Activated T-helper 1 cell treated with anti-CD3 and anti-CD28 coated beads, Interleukin-2, amount 50 U/mL, for 16 hours (primary cell): Measurements from ENCODE around the gene ZEB1.

Experiments used
- DNase-seq, 2 donors: peaks; one replicate each; pipeline ENCODE4 v3.0.0-alpha.2; 2020; ENCODE audit warnings: low read depth in 1 of 2, low spot score in 1 of 2

ZEB1 gene

DNA sequence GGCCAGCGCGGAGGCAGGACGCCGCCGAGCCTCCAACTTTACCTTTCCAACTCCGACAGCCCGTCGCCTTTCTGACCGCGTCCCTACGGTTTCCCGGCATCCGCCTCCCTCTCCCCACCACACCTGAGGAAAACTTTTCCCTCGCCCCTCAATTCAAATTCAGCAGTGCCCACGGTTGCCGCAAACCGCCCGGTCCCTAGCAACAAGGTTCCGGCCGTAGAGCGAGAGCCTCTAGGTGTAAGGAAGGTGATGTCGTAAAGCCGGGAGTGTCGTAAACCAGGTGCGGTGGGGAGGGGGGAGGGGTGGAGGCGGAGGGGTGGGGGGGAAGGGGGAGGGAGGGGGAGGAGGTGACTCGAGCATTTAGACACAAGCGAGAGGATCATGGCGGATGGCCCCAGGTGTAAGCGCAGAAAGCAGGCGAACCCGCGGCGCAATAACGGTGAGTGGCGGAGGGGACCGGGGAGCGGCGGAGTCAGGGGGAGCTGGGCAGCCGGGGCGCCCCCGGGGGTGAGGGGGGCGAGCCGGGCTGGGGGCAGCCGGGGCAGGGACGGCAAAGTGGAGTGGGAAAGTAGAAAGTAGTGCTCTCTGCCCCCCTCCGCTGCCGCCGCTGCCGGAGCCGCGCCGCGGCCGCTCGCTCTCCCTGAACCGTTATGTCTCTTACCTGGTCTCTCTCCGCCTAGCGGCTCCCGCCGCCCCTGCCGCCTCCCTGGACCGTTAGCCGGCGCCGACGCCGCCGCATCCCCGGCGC lies at the start of gene ZEB1:
Gene ZEB1 (plus strand): TSS at position 363 of the 748 bp plus-strand sequence. CDS start 19 bp downstream, at position 382.
- peak; percentile 77 to 85 for DNase-seq

DNA sequence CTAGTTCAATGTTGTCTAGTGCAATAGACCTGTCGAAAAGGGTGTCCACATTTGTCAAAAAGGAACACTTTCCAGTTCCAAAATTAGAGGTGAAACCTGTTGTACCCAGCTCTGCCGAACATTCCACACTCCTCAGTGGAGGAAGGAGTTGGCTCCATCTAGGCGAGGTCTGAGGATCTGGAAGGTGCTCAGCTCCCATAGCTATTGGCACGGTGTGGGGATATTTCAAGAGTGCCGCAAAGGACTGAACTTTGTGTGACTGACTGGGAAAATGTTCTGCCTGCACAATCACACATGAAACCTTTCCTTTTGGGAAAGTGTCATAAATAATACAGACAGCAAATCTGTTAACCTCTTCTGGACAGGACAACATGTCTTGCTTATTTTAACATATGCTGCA lies 48.1 kb upstream of the ZEB1 start:
- no peak for DNase-seq

- DNase-seq = no peak
These were observed 46.2 kb upstream of the ZEB1 start for GRCh38 chr10:31272841-31273240.

DNA sequence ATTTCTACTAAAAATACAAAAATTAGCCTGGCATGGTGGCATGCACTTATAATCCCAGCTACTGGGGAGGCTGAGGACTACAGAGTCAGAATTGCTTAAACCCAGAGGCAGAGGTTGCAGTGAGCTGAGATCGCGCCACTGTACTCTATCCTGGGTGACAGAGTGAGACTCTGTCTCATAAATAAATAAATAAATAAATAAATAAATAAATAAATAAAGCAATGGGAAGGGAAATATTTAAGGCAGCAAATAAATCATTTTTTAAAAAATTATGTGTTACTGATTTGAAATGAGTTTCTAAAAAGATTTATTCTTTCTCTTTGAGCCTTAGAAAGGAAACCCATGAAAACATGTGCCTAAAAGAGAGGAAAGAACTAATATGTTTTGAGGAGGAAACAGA lies 45.2 kb upstream of the ZEB1 start:
- DNase-seq = no peak

GRCh38 chr10:31274310-31274709 lies 44.7 kb upstream of the ZEB1 start:
- DNase-seq = no peak

DNA sequence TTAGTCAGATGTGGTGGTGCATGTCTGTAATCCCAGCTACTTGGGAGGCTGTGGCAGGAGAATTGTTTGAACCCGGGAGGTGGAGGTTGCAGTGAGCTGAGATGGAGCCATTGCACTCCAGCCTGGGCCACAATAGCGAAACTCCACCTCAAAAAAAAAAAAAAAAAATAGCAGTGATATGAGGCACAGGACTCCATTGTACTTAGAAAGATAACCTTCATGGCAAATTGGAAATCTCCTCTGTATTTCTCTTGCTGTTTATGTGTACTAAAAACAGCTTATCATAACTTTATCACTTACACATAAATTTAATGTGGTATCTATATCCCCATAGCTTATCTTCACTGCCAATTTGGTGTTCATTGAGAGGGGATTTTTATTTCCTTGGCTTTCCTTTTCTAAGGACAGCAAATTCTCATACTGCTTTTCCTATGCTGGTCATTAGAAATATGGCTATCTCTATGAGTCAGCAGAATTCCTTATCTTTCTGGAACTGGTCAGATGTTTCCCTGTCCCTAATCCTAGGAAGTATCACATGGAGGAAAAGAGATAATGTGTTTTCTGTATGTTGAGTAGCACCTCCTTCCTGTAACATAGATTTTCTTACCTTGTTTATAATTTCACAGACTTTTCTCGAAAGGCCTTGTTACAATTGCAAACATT lies 40.6 kb upstream of the ZEB1 start:
- DNase-seq = no peak

GRCh38 chr10:31280972-31281371 lies 38.0 kb upstream of the ZEB1 start:
- no peak for DNase-seq

DNA sequence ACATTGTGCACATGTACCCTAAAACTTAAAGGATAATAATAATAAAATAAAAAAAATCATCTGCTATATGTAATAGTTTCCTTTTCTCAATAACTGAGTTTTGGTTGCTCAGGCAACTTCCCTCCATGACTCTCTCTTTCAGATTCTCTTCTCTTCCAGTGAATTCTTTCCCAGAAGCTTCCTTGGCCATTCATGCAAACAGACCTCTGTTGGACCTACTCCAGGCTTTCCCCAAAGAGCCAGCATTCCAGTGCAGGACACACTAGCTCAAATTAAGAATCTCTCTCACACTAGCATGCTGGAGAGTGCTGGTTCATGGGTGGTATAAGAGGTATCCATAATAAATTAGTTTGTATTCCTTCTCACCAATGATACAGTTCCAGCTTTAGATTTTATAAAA lies 31.0 kb upstream of the ZEB1 start:
- no peak for DNase-seq

DNA sequence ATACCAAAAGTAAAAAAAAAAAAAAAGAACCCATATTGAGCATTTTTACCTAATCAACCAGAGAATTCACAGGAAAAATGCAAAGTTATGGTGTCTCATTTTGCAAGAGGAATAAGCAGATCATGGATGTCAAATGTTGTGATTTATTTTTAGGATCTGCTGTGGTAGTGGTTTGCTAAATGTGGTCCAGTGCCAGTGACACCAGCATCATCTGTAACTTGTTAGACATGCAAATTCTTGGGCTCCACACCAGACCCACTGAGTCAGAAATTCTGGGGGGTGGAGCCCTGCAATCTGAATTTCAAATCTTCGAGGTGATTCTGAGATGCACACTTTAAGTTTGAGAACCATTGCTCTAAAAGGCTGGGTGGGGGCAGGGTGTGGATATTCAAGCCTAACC lies 30.1 kb upstream of the ZEB1 start:
- DNase-seq = no peak

- DNase-seq = no peak
These were observed 28.6 kb upstream of the ZEB1 start for GRCh38 chr10:31290386-31290785.

- no peak for DNase-seq
These were observed 27.9 kb upstream of the ZEB1 start for GRCh38 chr10:31291123-31291522.

DNA sequence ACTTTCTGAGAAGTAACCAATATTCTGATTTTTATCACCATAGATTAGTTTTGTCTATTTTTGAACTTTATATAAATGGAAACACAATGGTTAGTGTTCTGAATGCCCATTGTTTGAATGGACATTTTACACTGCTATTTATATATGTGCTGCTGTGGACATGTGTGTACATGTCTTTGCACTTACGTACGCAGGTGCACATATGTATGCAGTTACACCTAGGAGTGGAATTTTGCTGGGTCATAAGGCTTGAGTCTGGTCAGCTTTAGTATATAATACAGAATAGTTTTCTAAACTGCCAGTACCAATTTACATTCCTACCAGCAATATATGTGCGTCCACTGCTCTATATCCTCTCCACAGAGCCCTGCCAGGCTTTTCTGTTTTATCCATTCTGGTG lies 24.5 kb upstream of the ZEB1 start:
- DNase-seq = no peak

GRCh38 chr10:31296754-31297153 lies 22.3 kb upstream of the ZEB1 start:
- no peak for DNase-seq

DNA sequence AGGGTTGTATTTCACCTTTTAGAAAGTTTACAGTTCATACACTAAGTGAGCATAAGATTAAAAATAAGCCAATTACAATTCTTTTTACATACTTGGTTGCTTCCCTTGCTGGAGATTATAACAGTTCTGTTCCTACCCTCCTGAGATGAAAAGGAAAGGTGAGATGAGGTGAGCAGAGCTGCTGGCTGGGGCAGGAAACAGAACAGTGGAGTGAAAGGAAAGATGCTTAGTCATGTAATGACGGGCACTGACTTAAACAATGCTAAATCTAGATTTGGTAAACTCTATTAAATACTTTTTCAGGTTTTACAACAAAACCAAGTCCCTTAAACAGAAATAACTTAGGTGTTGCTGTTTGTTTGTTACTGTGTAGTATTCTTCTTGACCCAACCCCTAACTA lies 19.9 kb upstream of the ZEB1 start:
- DNase-seq = no peak

- DNase-seq = no peak
These were observed 15.8 kb upstream of the ZEB1 start for GRCh38 chr10:31303212-31303611.

GRCh38 chr10:31304291-31304970 lies 14.6 kb upstream of the ZEB1 start:
- DNase-seq = no peak

DNA sequence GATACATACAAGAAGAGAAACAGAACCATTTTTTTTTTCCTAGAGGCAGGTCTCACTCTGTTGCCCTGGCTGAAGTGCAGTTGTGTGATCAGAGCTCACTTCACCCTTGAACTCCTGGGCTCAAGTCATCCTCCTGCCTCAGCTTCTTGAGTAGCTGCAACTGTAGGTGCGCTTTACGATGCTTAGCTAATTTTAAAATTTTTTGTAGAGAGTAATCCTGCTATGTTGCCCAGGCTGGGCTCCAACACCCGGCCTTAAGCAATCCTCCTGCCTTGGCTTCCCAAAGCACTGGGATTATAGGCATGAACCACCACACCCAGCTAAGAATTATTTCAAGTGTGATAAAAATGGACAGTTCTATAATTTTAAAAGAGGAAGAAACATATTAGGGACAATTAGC lies 5.6 kb upstream of the ZEB1 start:
- no peak for DNase-seq

- no peak for DNase-seq
These were observed 4.5 kb upstream of the ZEB1 start for GRCh38 chr10:31314256-31315150.

GRCh38 chr10:31315453-31315852 lies 3.6 kb upstream of the ZEB1 start:
- DNase-seq = no peak

DNA sequence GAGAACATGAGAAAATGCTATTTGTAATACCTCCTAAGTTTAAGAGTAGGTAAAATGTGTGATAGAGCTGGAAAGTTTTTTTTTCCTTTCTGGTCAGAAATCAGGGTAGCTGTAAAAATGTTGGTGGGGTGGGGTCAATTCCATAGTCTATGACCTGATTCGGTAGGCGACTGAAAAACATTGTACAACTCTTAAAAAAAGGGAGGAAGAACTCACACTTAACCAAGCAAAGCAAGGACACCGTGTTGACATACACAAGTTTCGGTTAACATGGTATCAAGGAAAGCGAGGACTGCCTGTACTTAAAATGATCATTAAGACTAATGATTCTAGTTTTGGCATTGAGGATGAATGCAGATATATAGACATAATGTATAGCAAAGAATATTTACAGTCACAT lies 1.8 kb upstream of the ZEB1 start:
- no peak for DNase-seq

DNA sequence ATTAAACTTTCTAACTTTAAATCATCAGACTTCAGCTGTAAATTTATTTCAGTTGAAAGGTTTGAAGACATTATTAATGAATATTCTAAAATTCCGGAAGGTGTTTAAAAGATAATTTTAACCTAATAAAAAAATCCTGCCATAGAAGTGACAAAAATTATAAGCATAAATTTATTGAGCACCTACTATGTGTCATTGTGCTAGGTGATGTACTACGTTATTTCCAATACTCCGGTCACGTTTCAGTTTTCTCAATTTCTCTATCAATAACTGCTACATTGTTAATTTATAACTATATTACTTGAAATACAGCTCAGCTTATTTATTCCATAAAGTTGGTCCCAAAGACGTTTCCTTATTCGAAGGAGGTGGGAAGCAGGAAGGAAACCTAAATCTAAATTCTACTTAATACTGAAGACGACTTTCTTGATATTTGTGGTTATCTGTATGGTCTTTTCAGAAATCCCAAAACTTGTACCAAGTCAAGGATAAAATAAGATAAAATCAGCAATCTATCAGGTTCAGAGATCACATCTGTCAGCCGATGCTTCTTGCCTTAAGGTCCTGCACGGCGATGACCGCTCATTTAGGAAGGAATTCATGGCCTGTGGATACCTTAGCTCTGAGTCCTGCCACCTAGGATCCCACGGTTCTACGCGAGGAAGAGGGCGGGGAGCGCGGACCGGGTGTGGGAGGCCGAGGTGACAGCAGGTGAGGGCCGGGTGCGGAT lies 1.2 kb upstream of the ZEB1 start:
- DNase-seq = peak; percentile 50 to 68
